IMR-90 (cell line): ENCODE results near the gene NEDD4L. TPM values are rescaled to one million over a fixed set of nuclear protein-coding genes. Genes with fewer than 3 reads are reported as not detected.

ENCODE experiments used
- ATAC-seq: fragments of 200-7000 bp; cut with Tn5 transposase; 2 replicates; pipeline ENCODE4 v1.9.1; 2020; ENCODE audit warnings: low read depth, mild to moderate bottlenecking, moderate library complexity
- BruUV-seq: library from RNA; stranded (reverse); fragments of 400-500 nt; replicated peaks from 2 replicates; lab custom pipeline; 2021; lab: Mats Ljungman, UMichigan
- CTCF ChIA-PET: fragments of 300-600 bp; formaldehyde crosslinking; extraction: SDS; loops from one replicate; lab custom pipeline; 2021; ENCODE audit warnings: antibody characterized with exemption; lab: Yijun Ruan, JAX
- POLR2A ChIA-PET: fragments of 300-600 bp; sonication (Branson Sonifier 250); formaldehyde crosslinking; loops from one replicate; lab custom pipeline; 2022; ENCODE audit warnings: antibody characterized with exemption; ENCODE audit not compliant: unreplicated experiment; lab: Charles Lee
- DNase-seq: peaks from one replicate; pipeline ENCODE4 v3.0.0; 2013
- H2AFZ ChIP-seq: replicated peaks from 2 replicates; pipeline ENCODE3; 2013; ENCODE audit warnings: low read length, mild to moderate bottlenecking; ENCODE audit not compliant: poor library complexity
- H2AK5ac ChIP-seq: 2 replicates; pipeline ENCODE4 v1.6.1; 2013; ENCODE audit warnings: low read depth, low read length, inconsistent platforms
- H2AK9ac ChIP-seq: replicated peaks from 2 replicates; pipeline ENCODE3; 2013; ENCODE audit warnings: mild to moderate bottlenecking, low read depth, low read length, moderate library complexity; ENCODE audit not compliant: poor library complexity
- H2BK120ac ChIP-seq: 2 replicates; pipeline ENCODE4 v1.6.1; 2013; ENCODE audit warnings: low read depth, low read length, inconsistent platforms
- H2BK15ac ChIP-seq: 3 replicates; pipeline ENCODE4 v1.6.1; 2013; ENCODE audit warnings: low read depth, low read length, inconsistent platforms
- H2BK20ac ChIP-seq: 2 replicates; pipeline ENCODE4 v1.6.1; 2013; ENCODE audit warnings: low read depth, mild to moderate bottlenecking, inconsistent platforms, low read length, moderate library complexity
- H2BK5ac ChIP-seq: 2 replicates; pipeline ENCODE4 v1.6.1; 2013; ENCODE audit warnings: mild to moderate bottlenecking, low read depth, low read length, inconsistent platforms; ENCODE audit not compliant: poor library complexity, severe bottlenecking
- H3K14ac ChIP-seq: replicated peaks from 2 replicates; pipeline ENCODE4 v1.6.1; 2013; ENCODE audit warnings: low read depth, low read length, inconsistent platforms
- H3K18ac ChIP-seq: 2 replicates; pipeline ENCODE4 v1.6.1; 2013; ENCODE audit warnings: low read depth, low read length, control low read depth
- H3K23ac ChIP-seq: 2 replicates; pipeline ENCODE4 v1.6.1; 2013; ENCODE audit warnings: low read depth, low read length, inconsistent platforms
- H3K27ac ChIP-seq: 2 replicates; pipeline ENCODE4 v1.5.1; 2013; ENCODE audit warnings: mild to moderate bottlenecking, control low read depth, low read length; ENCODE audit not compliant: insufficient read depth
- H3K27me3 ChIP-seq: 2 replicates; pipeline ENCODE4 v1.6.1; 2013; ENCODE audit warnings: low read length; ENCODE audit not compliant: control insufficient read depth, insufficient read depth
- H3K36me3 ChIP-seq: 2 replicates; pipeline ENCODE4 v1.6.1; 2013; ENCODE audit warnings: low read length, mixed read lengths; ENCODE audit not compliant: control insufficient read depth, insufficient read depth
- H3K4ac ChIP-seq: 2 replicates; pipeline ENCODE4 v1.6.1; 2013; ENCODE audit warnings: low read depth, low read length, inconsistent platforms
- H3K4me1 ChIP-seq: 2 replicates; pipeline ENCODE4 v1.6.1; 2013; ENCODE audit warnings: low read length, mixed read lengths; ENCODE audit not compliant: control insufficient read depth, insufficient read depth
- H3K4me2 ChIP-seq: 2 replicates; pipeline ENCODE4 v1.6.1; 2013; ENCODE audit warnings: low read depth, mild to moderate bottlenecking, control low read depth, low read length, moderate library complexity
- H3K4me3 ChIP-seq: 2 replicates; pipeline ENCODE4 v1.5.1; 2013; ENCODE audit warnings: low read depth, mild to moderate bottlenecking, control low read depth, low read length, moderate library complexity; ENCODE audit not compliant: insufficient read depth
- H3K56ac ChIP-seq: 2 replicates; pipeline ENCODE4 v1.6.1; 2013; ENCODE audit warnings: low read length, inconsistent platforms; ENCODE audit not compliant: insufficient read depth; ENCODE audit errors: extremely low read depth
- H3K79me1 ChIP-seq, 2 experiments: 2 replicates each; pipeline ENCODE4 v1.6.1; 2013; ENCODE audit warnings: low read length in 2 of 2, inconsistent platforms in 1 of 2, low read depth in 1 of 2
- H3K9ac ChIP-seq: 2 replicates; pipeline ENCODE4 v1.6.1; 2013; ENCODE audit warnings: low read depth, low read length, control low read depth
- H3K9me1 ChIP-seq: 2 replicates; pipeline ENCODE4 v1.6.1; 2013; ENCODE audit warnings: low read length, inconsistent platforms; ENCODE audit not compliant: insufficient read depth
- H3K9me3 ChIP-seq: 2 replicates; pipeline ENCODE4 v1.6.1; 2013; ENCODE audit warnings: low read length; ENCODE audit not compliant: control insufficient read depth, insufficient read depth
- H4K20me1 ChIP-seq: 2 replicates; pipeline ENCODE4 v1.6.1; 2013; ENCODE audit warnings: low read length, inconsistent platforms; ENCODE audit not compliant: insufficient read depth
- H4K5ac ChIP-seq: 2 replicates; pipeline ENCODE4 v1.6.1; 2013; ENCODE audit warnings: mild to moderate bottlenecking, low read depth, low read length, control low read depth
- H4K8ac ChIP-seq, 2 experiments: 2 replicates each; pipeline ENCODE4 v1.6.1; 2013; ENCODE audit warnings: low read depth in 2 of 2, low read length in 2 of 2, control low read depth in 1 of 2, inconsistent platforms in 1 of 2
- H4K91ac ChIP-seq: 2 replicates; pipeline ENCODE4 v1.6.1; 2013; ENCODE audit warnings: low read depth, low read length, inconsistent platforms; ENCODE audit not compliant: insufficient read depth
- BHLHE40 ChIP-seq: fragments of 150-350 bp; IDR thresholded peaks from 2 replicates; pipeline ENCODE4 v1.6.1; 2016; ENCODE audit warnings: mild to moderate bottlenecking, low read depth, low read length
- CEBPB ChIP-seq: IDR thresholded peaks from 2 replicates; pipeline ENCODE4 v1.6.1; 2012; ENCODE audit warnings: low read depth, low read length, improper control_type of control experiment
- FOS ChIP-seq: fragments of 150-350 bp; IDR thresholded peaks from 2 replicates; pipeline ENCODE4 v1.6.1; 2016; ENCODE audit warnings: low read depth, low read length
- NFE2L2 ChIP-seq: fragments of 150-350 bp; IDR thresholded peaks from 2 replicates; pipeline ENCODE4 v1.6.1; 2016; ENCODE audit warnings: low read depth, mild to moderate bottlenecking, low read length
- POLR2A ChIP-seq: IDR thresholded peaks from 2 replicates; pipeline ENCODE4 v1.6.1; 2012; ENCODE audit warnings: mild to moderate bottlenecking, low read depth, low read length
- RAD21 ChIP-seq: IDR thresholded peaks from 2 replicates; pipeline ENCODE4 v1.6.1; 2012; ENCODE audit warnings: low read length, improper control_type of control experiment
- WGBS, 2 experiments: methylation state at CpG; one replicate each; pipeline versions ENCODE4 v1.1.5 to v1.1.7; 2013; ENCODE audit warnings: missing lambda C conversion rate in 2 of 2; ENCODE audit not compliant: insufficient read length in 1 of 2; ENCODE audit errors: extremely low coverage in 2 of 2; 5-methylcytosine and 5-hydroxymethylcytosine counted together
- dilution Hi-C: fragments of 300-500 bp; cut with HindIII; formaldehyde crosslinking; loops from one replicate; pipeline ENCODE4 v1.14.3; 2018; ENCODE audit warnings: low sequenced_read_pairs; ENCODE audit not compliant: unreplicated experiment
- in situ Hi-C: fragments of 300-500 bp; cut with MboI; formaldehyde crosslinking; loops from 3 replicates; pipeline ENCODE4 v1.14.3; 2019; ENCODE audit warnings: low sequenced_read_pairs, inconsistent platforms, mixed read lengths
- intact Hi-C: fragments of 100-400 bp; cut with micrococcal nuclease; formaldehyde crosslinking; loops from 2 replicates; pipeline ENCODE4 v1.10.0; 2022
- polyA plus RNA-seq, 3 experiments: library from polyadenylated mRNA; depleted of rRNA; stranded (reverse); fragments of >200 nt; gene quantifications; 2 replicates each; pipeline ENCODE4 v1.2.3, GENCODE V29; 2012; ENCODE audit warnings: low replicate concordance in 1 of 3
- total RNA-seq: library from RNA; depleted of rRNA; stranded (reverse); fragments of >200 nt; gene quantifications from 2 replicates; pipeline ENCODE4 v1.2.3, GENCODE V29; 2012
- TF ChIP-seq, protein P1 (sequence below): conservative IDR thresholded peaks from 2 replicates; pipeline ENCODE4 v1.5.1; 2012; ENCODE audit warnings: mild to moderate bottlenecking, low read depth, low read length, improper control_type of control experiment

The NEDD4L gene
- total and polyA plus RNA-seq, 2 of the 4 experiments (the other 2 are of a cell fraction): 10.0 to 10.9 TPM

DNA sequence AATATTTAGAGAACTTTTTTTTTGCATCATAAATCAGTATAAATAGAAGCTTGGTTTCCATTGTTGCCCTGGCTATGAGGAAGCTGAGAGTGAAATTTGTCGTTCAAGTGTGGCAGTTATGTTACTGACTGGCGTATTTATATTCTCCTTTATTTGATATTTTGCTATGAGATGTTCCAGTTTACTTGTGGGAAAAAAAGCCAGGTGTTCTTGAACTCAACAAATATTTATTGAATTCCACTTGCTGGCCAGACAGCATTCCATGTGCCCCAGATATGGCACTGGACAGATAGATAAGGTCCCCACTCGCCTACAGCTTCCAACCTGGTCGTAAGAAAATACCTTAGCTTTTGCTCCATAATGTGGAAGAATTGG, 44.7 kb downstream of the NEDD4L start:
- no peaks in the 10 kb centered on the region for H3K4me1 ChIP-seq
- H2BK20ac ChIP-seq: no peak overlapping the region
- TF ChIP-seq FOS: no peak
- TF ChIP-seq POLR2A: no peak
- TF ChIP-seq, protein P1, sequence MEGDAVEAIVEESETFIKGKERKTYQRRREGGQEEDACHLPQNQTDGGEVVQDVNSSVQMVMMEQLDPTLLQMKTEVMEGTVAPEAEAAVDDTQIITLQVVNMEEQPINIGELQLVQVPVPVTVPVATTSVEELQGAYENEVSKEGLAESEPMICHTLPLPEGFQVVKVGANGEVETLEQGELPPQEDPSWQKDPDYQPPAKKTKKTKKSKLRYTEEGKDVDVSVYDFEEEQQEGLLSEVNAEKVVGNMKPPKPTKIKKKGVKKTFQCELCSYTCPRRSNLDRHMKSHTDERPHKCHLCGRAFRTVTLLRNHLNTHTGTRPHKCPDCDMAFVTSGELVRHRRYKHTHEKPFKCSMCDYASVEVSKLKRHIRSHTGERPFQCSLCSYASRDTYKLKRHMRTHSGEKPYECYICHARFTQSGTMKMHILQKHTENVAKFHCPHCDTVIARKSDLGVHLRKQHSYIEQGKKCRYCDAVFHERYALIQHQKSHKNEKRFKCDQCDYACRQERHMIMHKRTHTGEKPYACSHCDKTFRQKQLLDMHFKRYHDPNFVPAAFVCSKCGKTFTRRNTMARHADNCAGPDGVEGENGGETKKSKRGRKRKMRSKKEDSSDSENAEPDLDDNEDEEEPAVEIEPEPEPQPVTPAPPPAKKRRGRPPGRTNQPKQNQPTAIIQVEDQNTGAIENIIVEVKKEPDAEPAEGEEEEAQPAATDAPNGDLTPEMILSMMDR: no peak
- no peak for TF ChIP-seq NFE2L2
- no peak for TF ChIP-seq BHLHE40
- no peak for TF ChIP-seq RAD21
- no peak for TF ChIP-seq CEBPB
- H3K14ac ChIP-seq: no peak overlapping the region
- peaks cover 9% of the 10 kb centered on the region; the same call in 1 of the 2 replicates for H3K9me3 ChIP-seq
- H3K4ac ChIP-seq: no peak overlapping the region
- BruUV-seq: no TSS peak
- H4K8ac ChIP-seq: no peak overlapping the region
- CTCF ChIA-PET: interaction anchor here (0.9 kb wide), 1 partner anchor 9 kb away, joined by 3 read pairs; no protein-coding TSS in a partner anchor
- no peak overlapping the region for H3K4me3 ChIP-seq
- H3K23ac ChIP-seq: no peak overlapping the region
- no peaks in the 10 kb centered on the region for H3K9me1 ChIP-seq
- H4K20me1 ChIP-seq: 0 out of 2 replicates have a peak, but pooled peaks cover 4% of the 10 kb centered on the region
- intact Hi-C loops (no loop called here), dilution Hi-C loops (no loop called here), in situ Hi-C loops (no loop called here)
- H3K9ac ChIP-seq: no peak overlapping the region
- no peak for ATAC-seq
- no peak overlapping the region for H2BK15ac ChIP-seq
- no peak overlapping the region for H2BK5ac ChIP-seq
- POLR2A ChIA-PET: no interaction called here
- no peak overlapping the region for H3K27ac ChIP-seq
- no peak for DNase-seq
- H2AK5ac ChIP-seq: no peak overlapping the region
- H3K79me1 ChIP-seq: 0 out of 4 replicates have a peak, but pooled peaks cover 0 to 4% of the 10 kb centered on the region in 2 experiments
- H2BK120ac ChIP-seq: no peak overlapping the region
- H2AFZ ChIP-seq: no peak overlapping the region
- H4K5ac ChIP-seq: no peak overlapping the region
- H4K91ac ChIP-seq: no peak overlapping the region
- no peak overlapping the region for H2AK9ac ChIP-seq
- no CpG with 5 or more reads among the region's 4 CpGs for WGBS, 2 experiments
- H3K4me2 ChIP-seq: no peak overlapping the region
- no peaks in the 10 kb centered on the region; the same call in 1 of the 2 replicates for H3K27me3 ChIP-seq
- no peak overlapping the region for H3K56ac ChIP-seq
- H3K36me3 ChIP-seq: no peaks in the 10 kb centered on the region
- H3K18ac ChIP-seq: no peak overlapping the region
